Kidney (tissue), 14 donors: ENCODE results near the gene ZNF654. TPM values are rescaled to one million over a fixed set of nuclear protein-coding genes. Genes with fewer than 3 reads are reported as not detected.

ENCODE experiments used
- DNase-seq, 5 donors: peaks; one replicate each; pipeline ENCODE4 v3.0.0-alpha.2; 2013 to 2020
- FAIRE-seq: peaks from 2 replicates; lab custom pipeline; 2012; peaks lifted over from hg19 to GRCh38; lab: Jason Lieb, UNC
- H3K27ac ChIP-seq, 2 donors: one replicate each; pipeline ENCODE4 v1.7.0; 2013; ENCODE audit warnings: low read depth in 2 of 2, low read length in 2 of 2, inconsistent platforms in 1 of 2
- H3K27me3 ChIP-seq: one replicate; pipeline ENCODE4 v1.7.1; 2013; ENCODE audit warnings: low read length, inconsistent platforms; ENCODE audit not compliant: control insufficient read depth, insufficient read depth
- H3K36me3 ChIP-seq, 3 donors: one replicate each; pipeline versions ENCODE4 v1.7.0 to v1.7.1; 2013; ENCODE audit warnings: low read length in 3 of 3, control low read depth in 1 of 3, inconsistent platforms in 1 of 3; ENCODE audit not compliant: insufficient read depth in 3 of 3, control insufficient read depth in 2 of 3
- H3K4me1 ChIP-seq, 3 donors: one replicate each; pipeline versions ENCODE4 v1.7.0 to v1.7.1; 2013; ENCODE audit warnings: low read length in 3 of 3, inconsistent platforms in 1 of 3, low read depth in 1 of 3; ENCODE audit not compliant: control insufficient read depth in 2 of 3, insufficient read depth in 2 of 3
- H3K4me3 ChIP-seq, 3 donors: one replicate each; pipeline versions ENCODE4 v1.7.0 to v1.8.1; 2013; ENCODE audit warnings: low read length in 3 of 3, control low read depth in 1 of 3, inconsistent platforms in 1 of 3
- H3K9ac ChIP-seq, 3 donors: one replicate each; pipeline versions ENCODE4 v1.7.0 to v1.7.1; 2013; ENCODE audit warnings: low read length in 3 of 3, control low read depth in 1 of 3, inconsistent platforms in 1 of 3
- H3K9me3 ChIP-seq, 3 donors: one replicate each; pipeline versions ENCODE4 v1.7.0 to v1.7.1; 2013; ENCODE audit warnings: low read length in 3 of 3, control low read depth in 1 of 3, inconsistent platforms in 1 of 3; ENCODE audit not compliant: control insufficient read depth in 2 of 3, insufficient read depth in 1 of 3
- intact Hi-C: fragments of 100-400 bp; cut with DNase I; formaldehyde crosslinking; loops from one replicate; pipeline ENCODE4 v1.11.1; 2022
- polyA plus RNA-seq: library from polyadenylated mRNA; stranded (reverse); fragments of 350-450 nt; fragmentation: Illumina TruSeq; extraction: RNeasy Lipid Tissue Mini Kit (QIAGEN cat#74804); gene quantifications from one replicate; pipeline ENCODE4 v1.2.3, GENCODE V29; 2014; ENCODE audit warnings: low read depth, low replicate concordance; ENCODE audit not compliant: insufficient read depth
- total RNA-seq: library from RNA; stranded (reverse); fragmentation: NEBNext Ultra II Directional; extraction: Animal tissue kit (Norgen Biotek cat#: 25700); gene quantifications from one replicate; pipeline ENCODE4 v1.2.1, GENCODE V29; 2021
- TF ChIP-seq, protein P1 (sequence below): IDR thresholded peaks from 3 replicates; pipeline ENCODE4 v1.5.1; 2012; ENCODE audit warnings: mild to moderate bottlenecking, moderate library complexity, borderline replicate concordance; ENCODE audit not compliant: insufficient read depth; ENCODE audit errors: extremely low read depth
- donor health status: control.
- donor health status: control.
- donor health status: control.
- donor health status: control.
- donor health status: control.
- donor health status: DM: yes; HTN: yes; CAD: no.
- donor health status: Normal renal cell carcinoma (clear cell type).

Gene ZNF654
- total and polyA plus RNA-seq, 2 donors from 2014 or later, result 3.0 to 16.0 TPM

DNA sequence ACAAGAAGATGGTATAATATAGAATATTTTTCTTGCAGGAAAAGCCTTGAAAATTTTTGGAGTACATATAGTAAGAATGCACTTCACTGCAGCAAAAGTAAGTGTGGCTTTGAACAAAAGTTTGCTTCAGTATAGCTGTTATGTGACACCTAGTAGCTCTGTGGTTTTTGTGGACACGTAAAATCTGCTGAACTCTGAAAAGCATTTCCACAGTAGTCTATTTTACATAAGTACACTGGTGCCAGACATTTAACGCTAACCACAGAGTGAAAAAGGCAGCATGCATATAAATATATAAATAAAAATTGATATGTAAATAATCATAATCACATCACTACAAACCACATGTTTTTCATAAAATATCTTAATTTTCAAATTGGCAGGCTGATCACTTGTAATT is 40.0 kb upstream of the ZNF654 start:
- no peak for DNase-seq
- intact Hi-C loops, result no loop called here
- TF ChIP-seq, protein P1, sequence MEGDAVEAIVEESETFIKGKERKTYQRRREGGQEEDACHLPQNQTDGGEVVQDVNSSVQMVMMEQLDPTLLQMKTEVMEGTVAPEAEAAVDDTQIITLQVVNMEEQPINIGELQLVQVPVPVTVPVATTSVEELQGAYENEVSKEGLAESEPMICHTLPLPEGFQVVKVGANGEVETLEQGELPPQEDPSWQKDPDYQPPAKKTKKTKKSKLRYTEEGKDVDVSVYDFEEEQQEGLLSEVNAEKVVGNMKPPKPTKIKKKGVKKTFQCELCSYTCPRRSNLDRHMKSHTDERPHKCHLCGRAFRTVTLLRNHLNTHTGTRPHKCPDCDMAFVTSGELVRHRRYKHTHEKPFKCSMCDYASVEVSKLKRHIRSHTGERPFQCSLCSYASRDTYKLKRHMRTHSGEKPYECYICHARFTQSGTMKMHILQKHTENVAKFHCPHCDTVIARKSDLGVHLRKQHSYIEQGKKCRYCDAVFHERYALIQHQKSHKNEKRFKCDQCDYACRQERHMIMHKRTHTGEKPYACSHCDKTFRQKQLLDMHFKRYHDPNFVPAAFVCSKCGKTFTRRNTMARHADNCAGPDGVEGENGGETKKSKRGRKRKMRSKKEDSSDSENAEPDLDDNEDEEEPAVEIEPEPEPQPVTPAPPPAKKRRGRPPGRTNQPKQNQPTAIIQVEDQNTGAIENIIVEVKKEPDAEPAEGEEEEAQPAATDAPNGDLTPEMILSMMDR, result no peak
- FAIRE-seq, result no peak
- no peaks in the 10 kb centered on the region for H3K36me3 ChIP-seq
- no peaks in the 10 kb centered on the region for H3K27me3 ChIP-seq
- H3K9ac ChIP-seq, result no peak overlapping the region
- no peaks in the 10 kb centered on the region for H3K9me3 ChIP-seq
- H3K4me3 ChIP-seq, result no peak overlapping the region
- H3K27ac ChIP-seq, result no peak overlapping the region
- H3K4me1 ChIP-seq, result no peaks in the 10 kb centered on the region

DNA sequence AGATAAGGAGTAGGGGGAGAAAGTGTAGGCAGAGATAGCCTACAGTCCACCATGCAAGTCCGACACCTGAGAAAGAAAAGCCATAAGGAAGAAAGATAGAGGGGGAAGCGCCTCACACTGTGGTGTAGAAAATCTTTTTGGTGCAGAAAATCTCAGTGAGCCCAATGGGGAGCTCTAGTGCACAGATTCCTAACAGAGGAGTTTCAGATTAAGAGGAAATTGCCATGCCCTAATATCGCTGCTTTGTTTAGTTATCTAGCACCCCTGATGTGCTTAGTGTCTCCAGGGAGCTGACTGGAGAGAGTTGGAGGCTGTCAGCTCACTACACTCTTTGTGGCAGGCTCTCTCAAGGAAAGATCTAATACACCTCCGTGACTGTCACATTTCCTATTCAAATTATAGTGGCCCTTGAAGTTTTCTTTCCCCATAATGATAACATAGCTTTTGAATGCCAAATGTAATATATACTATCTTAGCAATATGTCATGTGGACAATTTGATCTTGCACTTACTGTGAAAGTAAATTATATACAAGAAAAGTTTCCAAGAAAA is 34.0 kb upstream of the ZNF654 start:
- intact Hi-C loops, result no loop called here
- H3K4me3 ChIP-seq, result no peak overlapping the region
- H3K9me3 ChIP-seq, result peaks cover 0 to 5% (median 0%) of the 10 kb centered on the region in 3 donors
- no peaks in the 10 kb centered on the region for H3K27me3 ChIP-seq
- no peaks in the 10 kb centered on the region for H3K36me3 ChIP-seq
- no peaks in the 10 kb centered on the region for H3K4me1 ChIP-seq
- TF ChIP-seq, protein P1, result no peak
- no peak overlapping the region for H3K9ac ChIP-seq
- no peak overlapping the region for H3K27ac ChIP-seq
- DNase-seq, result no peak
- no peak for FAIRE-seq

DNA sequence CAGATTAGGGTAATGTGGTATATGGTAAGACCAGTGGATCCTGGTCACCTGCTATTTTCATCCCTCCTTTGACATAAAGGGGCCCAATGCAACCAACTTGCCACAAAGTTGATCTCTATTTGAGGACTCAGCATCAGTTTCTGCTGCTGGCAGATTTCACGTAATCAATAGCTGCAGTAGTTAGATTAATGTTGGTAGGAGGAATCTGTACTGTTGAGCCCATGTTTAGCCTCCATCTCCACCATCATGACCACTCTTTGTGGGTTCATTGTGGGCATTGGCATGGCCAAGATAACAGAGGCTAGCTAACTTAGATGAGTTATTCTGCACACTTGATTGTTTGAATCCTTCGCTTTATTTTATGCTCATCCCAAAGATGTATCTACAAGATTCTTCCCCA is 30.2 kb upstream of the ZNF654 start:
- no peaks in the 10 kb centered on the region for H3K27me3 ChIP-seq
- intact Hi-C loops, result no loop called here

More for the DNA sequence above, 30.2 kb upstream of the ZNF654 start:
- FAIRE-seq, result no peak
- TF ChIP-seq, protein P1, result no peak
- Histone ChIP-seq H3K36me3 (no peaks in the 10 kb centered on the region), H3K9ac (no peak overlapping the region), H3K9me3 (peaks cover 0 to 5% (median 0%) of the 10 kb centered on the region in 3 donors), H3K27ac (no peak overlapping the region), H3K4me3 (no peak overlapping the region), H3K4me1 (peaks cover 0 to 2% (median 0%) of the 10 kb centered on the region in 3 donors)
- DNase-seq, result no peak
